GM19452 (cell line): ENCODE measurements around the gene ECHS1.
"Not testable (repeated sequence)": the region's sequence is repeated elsewhere in the genome, so short reads cannot be mapped to it uniquely, and the experiment has no call there.

Source experiments
- ATAC-seq: cut with Tn5 transposase; IDR thresholded peaks from one replicate; pipeline ENCODE4 v1.9.1; 2021; ENCODE audit not compliant: unreplicated experiment

The ECHS1 gene

DNA sequence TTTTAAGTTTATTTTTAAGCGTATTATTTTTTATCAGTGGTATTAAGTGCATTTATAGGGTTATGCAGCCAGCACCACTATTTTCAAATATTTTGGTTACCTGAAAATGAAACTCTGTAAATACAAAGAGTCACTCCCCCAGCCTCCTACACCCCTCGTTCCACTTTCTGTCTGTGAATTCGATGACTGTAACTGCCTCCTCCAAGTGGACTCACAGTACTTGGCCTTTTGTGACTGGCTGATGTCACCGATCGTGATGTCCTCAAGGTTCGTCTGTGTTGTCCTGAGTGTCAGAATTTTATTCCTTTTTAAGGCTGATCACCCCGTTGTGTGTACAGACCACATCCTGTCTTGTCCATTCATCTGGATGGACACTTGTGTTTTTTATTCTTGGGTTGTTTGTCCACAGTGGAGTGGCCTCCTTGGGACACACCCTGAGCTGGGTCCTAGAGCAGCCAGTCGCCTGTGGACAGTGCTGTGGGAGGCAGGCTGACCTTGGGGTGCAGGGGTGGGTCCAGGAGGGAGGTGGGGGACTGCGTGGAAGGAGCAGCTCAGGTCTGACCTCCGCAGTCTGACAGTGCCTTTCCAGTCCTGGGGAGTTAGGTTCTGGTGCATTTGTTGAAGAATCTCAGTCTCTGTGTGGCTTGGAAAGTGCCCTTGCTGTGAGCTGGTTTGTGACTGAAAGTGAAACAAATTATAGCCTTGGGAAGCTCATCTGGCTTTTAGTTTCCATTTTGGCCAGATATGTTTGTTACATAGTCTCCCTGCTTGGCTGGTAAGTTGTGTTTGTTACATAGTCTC, 27.7 kb upstream of the ECHS1 start:
- peak; percentile 78 for ATAC-seq

DNA sequence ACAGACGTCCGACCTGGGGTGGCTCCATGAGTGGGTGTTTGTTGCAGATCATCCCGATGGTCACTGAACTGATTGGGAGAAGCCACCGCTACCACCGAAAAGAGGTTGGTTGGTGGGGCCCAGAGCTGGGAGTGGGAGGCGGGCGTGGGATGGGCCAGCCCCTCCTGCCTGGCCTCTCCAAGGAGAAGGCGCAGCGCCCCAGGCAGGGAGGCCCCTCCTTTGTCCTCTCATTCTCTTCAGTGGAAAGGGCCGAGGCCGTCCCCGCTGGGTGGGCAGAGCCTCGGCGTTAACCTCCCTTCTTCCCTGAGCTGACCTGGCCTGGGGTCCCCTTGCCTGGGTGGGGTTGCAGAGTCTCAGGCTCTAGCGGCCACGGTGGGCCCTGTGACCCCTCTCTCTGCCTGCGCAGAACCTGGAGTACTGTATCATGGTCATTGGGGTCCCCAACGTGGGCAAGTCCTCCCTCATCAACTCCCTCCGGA, 26.0 kb upstream of the ECHS1 start:
- ATAC-seq = no peak

DNA sequence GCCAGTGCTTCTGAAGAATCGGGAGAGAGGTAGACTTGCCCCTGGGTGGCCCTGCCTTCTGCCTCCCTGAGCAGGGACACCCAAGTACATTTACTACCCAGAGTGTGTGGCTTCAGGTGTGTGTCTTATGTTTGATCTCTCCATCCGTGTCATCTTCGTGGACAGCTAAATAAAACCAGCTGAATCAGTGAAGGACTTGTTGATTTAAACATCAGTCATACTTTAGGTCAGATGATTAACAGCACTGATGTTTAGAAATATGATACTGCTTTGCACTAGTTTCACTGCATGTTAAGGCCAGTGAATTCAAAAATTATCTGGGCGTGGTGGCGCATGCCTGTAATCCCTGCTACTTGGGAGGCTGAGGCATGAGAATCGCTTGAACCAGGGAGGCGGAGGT, 24.8 kb upstream of the ECHS1 start:
- no peak for ATAC-seq

DNA sequence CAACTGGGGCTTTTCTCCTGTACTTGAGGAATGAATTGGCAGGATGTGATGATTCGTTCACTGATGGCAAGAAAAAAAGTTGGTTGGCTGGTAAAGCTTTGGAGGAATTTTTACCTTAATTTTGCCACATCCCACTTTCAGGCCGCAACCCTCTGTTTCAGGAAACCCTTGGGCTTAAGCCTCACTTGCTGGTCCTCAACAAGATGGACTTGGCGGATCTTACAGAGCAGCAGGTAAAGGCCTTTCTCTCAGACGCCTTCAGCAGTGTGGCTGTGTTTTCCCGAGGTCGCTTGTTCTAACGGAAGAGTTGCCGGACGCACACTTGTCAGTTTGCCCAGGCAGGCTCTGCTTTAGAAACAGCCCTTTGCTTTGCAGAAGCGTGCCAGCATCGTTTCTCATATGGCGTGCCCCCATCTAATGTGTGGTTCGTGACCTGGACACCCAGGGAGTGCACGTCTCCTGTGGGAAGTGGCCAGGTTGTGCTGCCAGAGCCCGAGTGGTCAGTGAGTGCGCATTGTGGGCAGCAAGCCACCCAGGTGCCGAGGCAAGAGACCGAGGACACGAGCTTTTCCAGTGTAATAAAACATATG, 23.0 kb upstream of the ECHS1 start:
- no peak for ATAC-seq

GRCh38 chr10:133394801-133395221, 21.7 kb upstream of the ECHS1 start:
- ATAC-seq = no peak

DNA sequence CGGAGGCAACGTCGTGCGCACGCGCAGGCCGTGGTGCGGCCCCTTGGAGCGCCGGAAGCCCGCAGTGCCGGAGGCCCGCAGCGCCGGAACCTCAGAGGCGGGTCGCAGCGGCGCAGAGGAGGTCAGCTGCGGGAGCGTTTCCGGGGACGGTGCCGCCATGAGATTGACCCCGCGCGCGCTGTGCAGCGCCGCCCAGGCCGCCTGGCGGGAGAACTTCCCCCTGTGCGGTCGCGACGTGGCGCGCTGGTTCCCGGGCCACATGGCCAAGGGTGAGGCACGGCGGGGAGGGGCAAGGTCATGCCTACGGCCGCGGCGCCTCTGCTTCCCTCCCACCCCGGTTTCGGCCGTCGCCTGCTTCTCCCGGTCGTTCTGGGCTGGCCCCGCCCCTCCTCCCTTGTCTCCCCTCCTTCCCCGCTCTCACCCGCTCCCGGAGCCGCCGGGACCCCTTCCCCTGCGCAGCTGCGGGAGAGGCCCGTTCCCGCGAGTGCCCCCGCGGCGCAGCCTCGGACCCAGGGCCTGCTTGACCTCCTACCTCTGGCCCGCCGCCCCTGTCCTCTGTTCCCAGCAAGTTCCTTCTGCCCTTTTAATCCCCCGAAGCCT, 21.0 kb upstream of the ECHS1 start, which contains the start of gene MTG1:
TSS of gene MTG1 (plus strand) at position 94 of the 600 bp plus-strand sequence. CDS start at position 158, 64 bp downstream.
- peak; percentile 59 for ATAC-seq

- no peak for ATAC-seq
Observed at GRCh38 chr10:133393401-133394063, 20.4 kb upstream of the ECHS1 start.

DNA sequence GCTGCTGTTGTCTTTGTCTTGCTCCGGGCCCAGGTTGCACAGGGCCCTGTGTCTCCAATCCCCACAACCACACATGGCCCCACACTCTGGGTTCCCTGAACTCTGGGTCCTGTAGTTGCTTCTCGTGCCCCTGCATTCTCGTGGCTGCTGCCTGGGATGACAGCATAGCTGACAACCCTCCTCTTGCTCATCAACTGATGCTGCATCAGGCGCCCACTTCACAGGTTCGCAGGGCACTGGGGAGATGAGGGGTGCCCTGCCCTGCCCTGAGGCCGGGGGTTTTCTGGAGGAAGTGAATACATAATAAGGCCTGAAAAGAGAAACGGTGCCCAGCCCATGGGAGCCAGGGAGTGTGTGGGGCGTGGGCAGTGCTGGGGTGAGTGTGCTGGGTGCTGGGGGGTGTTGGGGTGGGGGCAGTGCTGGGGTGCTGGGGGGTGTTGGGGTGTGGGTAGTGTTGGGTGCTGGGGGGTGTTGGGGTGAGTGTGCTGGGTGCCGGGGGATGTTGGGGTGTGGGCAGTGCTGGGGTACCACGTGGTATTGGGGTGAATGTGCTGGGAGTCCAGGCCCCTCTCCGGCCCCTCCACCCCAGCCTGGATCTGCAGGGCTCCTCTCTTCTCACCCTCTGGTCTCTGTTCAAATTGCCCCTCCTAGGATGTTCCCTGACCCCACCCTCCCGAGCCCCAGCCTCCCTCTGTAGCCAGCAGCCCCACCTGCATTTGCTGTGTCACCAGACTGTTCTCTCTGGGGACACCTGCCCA, 18.8 kb upstream of the ECHS1 start:
- no peak for ATAC-seq

- no peak for ATAC-seq
Observed at GRCh38 chr10:133391249-133391635, 18.1 kb upstream of the ECHS1 start.

DNA sequence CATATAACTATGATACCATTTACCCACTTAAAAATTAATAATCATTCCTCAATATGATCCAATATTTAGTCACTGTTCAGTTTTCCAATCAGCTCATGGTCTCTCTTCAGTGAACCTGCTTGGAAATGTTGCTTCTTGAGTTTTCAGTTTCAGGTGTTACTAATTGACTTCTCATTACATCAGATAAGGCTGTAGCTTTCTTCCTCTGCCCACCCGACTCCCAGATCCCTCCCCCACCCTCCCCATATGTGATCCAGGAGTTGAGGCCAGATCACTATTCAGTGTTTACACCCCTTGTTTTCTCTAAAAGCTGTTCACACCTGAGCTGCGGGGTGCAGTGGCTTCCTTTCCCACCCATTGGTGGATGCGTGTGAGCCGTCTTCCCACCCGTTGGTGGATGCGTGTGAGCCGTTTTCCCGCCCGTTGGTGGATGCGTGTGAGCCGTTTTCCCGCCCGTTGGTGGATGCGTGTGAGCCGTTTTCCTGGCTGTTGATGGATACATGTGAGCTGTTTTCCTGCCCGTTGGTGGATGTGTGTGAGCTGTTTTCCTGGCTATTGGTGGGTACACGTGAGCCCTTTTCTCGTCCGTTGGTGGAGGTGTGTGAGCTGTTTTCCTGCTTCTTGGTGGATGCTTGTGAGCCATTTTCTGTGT, 17.6 kb upstream of the ECHS1 start:
- no peak for ATAC-seq

DNA sequence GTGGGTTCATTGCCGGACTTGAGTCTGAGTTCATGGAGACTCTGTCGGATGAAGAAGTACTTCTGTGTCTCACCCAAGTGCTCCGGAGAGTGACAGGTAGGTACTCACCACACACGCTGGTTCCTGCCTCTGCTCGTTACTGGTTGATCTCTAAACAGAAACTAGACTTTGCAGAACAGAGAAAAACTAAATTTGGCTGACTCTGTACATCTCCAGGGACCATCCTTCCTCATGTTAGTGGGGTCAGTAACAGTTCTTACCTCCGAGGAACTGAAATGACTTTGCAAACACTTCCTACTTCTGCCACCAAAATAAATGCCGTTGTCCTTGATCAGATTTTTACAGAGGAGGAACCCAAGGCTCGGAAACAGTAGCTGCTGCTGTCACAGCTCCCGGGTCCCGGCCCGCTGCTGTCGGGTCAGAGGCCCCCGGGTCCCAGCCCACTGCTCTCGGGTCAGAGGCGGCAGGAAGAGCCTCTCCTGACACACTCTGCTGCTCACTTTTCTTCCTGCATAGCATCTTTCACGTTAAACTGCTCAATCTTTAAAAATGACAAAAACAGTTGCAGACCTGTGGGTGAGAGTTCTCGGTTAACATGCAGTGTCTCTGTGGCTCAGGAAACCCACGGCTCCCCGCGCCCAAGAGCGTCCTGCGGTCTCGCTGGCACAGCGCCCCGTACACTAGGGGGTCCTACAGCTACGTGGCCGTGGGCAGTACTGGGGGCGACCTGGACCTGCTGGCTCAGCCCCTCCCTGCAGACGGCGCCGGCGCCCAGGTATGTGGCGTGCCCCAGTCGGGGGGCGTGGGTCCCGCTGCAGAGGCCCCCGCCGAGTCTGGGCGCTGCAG, 16.0 kb upstream of the ECHS1 start:
- peak; percentile 77 for ATAC-seq

DNA sequence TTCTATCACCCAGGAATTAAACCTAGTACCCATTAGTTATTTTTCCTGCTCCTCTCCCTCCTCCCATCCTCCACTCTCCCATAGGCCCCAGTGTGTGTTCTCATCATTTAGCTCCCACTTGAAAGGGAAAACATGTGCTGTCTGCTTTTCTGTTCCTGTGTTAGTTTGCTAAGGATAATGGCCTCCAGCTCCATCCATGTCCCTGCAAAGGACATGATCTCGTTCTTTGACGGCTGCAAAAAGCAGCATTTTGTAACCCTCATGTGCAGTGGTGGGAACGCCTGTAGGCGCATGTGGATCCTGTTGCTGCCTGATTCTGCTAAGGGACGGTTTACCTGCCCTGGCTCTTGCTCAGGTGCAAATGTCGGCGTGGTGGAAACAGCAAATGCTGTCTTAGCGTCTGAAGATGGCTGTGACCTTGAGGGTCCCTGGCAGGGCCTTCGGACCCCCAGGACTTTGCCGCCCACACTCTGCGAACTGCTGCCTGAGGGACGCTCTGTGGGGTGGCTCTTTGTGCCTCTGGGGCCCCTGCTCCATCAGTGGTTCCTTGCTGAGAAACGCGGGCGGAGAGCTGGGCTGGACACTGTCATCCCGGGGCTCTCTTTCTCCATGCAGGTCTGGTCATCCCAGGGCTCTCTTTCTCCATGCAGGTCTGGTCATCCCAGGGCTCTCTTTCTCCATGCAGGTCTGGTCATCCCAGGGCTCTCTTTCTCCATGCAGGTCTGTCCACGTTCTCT, 15.2 kb upstream of the ECHS1 start:
- ATAC-seq = peak; percentile 2

DNA sequence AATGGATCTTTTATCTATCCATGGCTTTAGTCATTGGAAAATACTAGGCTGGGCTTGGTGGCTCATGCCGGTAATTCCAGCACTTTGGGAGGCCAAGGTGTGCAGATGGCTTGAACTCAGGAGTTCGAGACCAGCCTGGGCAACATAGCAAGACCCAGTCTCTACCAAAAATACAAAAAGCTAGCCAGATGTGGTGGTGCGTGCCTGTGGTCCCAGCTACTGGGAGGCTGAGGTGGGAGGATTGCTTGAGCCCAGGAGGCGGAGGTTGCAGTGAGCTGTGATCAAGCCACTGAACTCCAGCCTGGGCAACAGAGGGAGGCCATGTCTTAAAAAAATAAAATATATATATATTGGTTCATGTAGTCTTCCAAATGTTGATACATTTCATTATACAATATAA, 13.8 kb upstream of the ECHS1 start:
- ATAC-seq = not testable (repeated sequence)

GRCh38 chr10:133385214-133385613, 12.1 kb upstream of the ECHS1 start:
- no peak for ATAC-seq

GRCh38 chr10:133384071-133384470, 10.9 kb upstream of the ECHS1 start:
- no peak for ATAC-seq

DNA sequence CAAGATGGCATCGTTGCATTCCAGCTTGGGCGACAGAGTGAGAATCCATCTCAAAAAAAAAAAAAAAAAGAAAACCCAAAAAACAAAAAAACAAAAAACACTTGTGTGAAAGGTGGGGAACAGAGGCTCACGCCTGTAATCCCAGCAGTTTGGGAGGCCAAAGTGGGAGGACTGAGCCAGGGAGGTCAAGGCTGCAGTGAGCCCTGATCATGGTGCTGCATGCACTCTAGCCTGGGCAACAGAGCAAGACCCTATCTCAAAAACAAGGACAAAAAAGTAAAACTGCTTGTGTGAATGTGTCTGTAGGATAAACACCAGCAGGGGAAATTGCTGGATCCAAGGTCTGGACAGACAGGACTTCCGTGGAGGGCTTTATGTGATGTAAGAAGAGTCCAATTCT, 10.4 kb upstream of the ECHS1 start:
- no peak for ATAC-seq

DNA sequence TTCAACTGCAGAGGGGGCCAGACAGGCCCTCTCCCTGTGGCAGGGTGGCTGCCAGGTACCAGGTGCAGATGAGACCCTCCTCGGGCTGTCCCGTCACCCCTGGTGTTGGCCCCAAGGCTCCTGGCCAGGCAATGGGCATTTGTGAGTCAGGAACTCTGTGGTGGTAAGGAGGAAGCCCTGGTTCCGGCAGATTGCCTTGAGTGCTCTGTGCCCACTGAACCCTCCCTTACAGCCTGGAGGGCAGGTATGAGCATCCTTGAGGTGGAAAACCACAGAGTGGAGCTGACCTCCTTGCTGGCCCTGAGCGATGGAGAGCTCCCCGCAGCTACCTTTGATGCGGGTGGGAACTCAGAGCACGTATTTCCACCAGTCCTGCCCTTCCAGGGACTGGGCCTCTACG, 7.9 kb upstream of the ECHS1 start:
- no peak for ATAC-seq

- no peak for ATAC-seq
Observed at GRCh38 chr10:133379801-133380666, 6.9 kb upstream of the ECHS1 start.
